ENCODE results near the gene ILK. TPM values are rescaled to one million over a fixed set of nuclear protein-coding genes. Genes with fewer than 3 reads are reported as not detected.

Gene ILK
- total RNA-seq, 1 donor from 2014 or later: 209 TPM

- peaks cover 16% of the 10 kb centered on the region for H3K36me3 Mint-ChIP-seq (ENCODE audit: low read depth, unreplicated experiment)
- DNase-seq (ENCODE audit: low read depth): no peak
- no peak overlapping the region for H3K27ac ChIP-seq (ENCODE audit: low read depth, low read length)
- no peaks in the 10 kb centered on the region for H3K9me3 ChIP-seq (ENCODE audit: insufficient read depth, low read depth, low read length)
- no peak overlapping the region for H3K4me3 ChIP-seq (ENCODE audit: insufficient read depth, low read depth, low read length)
- H3K27ac Mint-ChIP-seq (ENCODE audit: unreplicated experiment): no peak overlapping the region
- no peak overlapping the region for H3K4me3 Mint-ChIP-seq (ENCODE audit: unreplicated experiment)
- no peaks in the 10 kb centered on the region for H3K36me3 ChIP-seq (ENCODE audit: insufficient read depth, low read length)
- H4K20me1 ChIP-seq (ENCODE audit: insufficient read depth, low read length): no peaks in the 10 kb centered on the region
- H2AFZ ChIP-seq (ENCODE audit: low read depth, low read length): peak overlapping the region; percentile 6
- H3K9ac ChIP-seq (ENCODE audit: low read length): no peak overlapping the region
- H3K27me3 ChIP-seq (ENCODE audit: insufficient read depth, low read length): no peaks in the 10 kb centered on the region
- no peaks in the 10 kb centered on the region for H3K79me2 ChIP-seq (ENCODE audit: insufficient read depth, low read length)
- FAIRE-seq: no peak
- no peaks in the 10 kb centered on the region for H3K4me1 Mint-ChIP-seq (ENCODE audit: low read depth, unreplicated experiment)
- H3K27me3 Mint-ChIP-seq (ENCODE audit: low read depth, unreplicated experiment): peaks cover 23% of the 10 kb centered on the region
- no peaks in the 10 kb centered on the region for H3K9me3 Mint-ChIP-seq (ENCODE audit: unreplicated experiment)
- H3K4me1 ChIP-seq (ENCODE audit: insufficient read depth, low read length): peaks cover 8% of the 10 kb centered on the region
- peak overlapping the region; percentile 16 for H3K4me2 ChIP-seq (ENCODE audit: low read length)
- no peak for TF ChIP-seq CTCF (IDR thresholded peaks at IDR 0.05; ENCODE audit: insufficient read depth, low read depth, low read length)
- no peak for TF ChIP-seq EZH2 (IDR thresholded peaks at IDR 0.05; ENCODE audit: insufficient read depth, low read length)
These were observed 31.7 kb downstream of the ILK start for GRCh38 chr11:6635082-6635932.

DNA sequence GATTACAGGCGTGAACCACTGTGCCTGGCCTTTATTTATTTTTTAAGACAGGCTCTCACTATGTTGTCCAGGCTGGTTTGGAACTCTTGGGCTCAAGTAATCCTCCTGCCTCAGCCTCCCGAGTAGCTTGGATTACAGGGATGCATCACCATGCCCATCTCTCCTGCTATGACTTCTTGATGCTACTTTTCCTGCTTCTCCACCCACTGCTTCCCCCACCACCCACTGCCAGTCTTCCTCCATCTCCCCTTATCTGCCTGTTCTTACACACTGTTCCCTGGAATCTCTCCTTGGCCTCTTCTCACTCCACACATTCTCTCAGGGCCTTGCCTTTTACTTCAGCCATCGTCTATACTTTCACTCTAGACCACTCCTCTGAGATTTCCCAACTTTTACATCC is 32.9 kb downstream of the ILK start:
- Histone ChIP-seq H3K4me1 (ENCODE audit: insufficient read depth, low read length) (peaks cover 8% of the 10 kb centered on the region), H3K27ac (ENCODE audit: low read depth, low read length) (no peak overlapping the region), H3K79me2 (ENCODE audit: insufficient read depth, low read length) (no peaks in the 10 kb centered on the region), H4K20me1 (ENCODE audit: insufficient read depth, low read length) (no peaks in the 10 kb centered on the region), H3K27me3 (ENCODE audit: insufficient read depth, low read length) (no peaks in the 10 kb centered on the region), H3K4me2 (ENCODE audit: low read length) (no peak overlapping the region), H2AFZ (ENCODE audit: low read depth, low read length) (no peak overlapping the region), H3K9ac (ENCODE audit: low read length) (no peak overlapping the region), H3K9me3 (ENCODE audit: insufficient read depth, low read depth, low read length) (no peaks in the 10 kb centered on the region), H3K4me3 (ENCODE audit: insufficient read depth, low read depth, low read length) (no peak overlapping the region), H3K36me3 (ENCODE audit: insufficient read depth, low read length) (no peaks in the 10 kb centered on the region)
- peaks cover 10% of the 10 kb centered on the region for H3K36me3 Mint-ChIP-seq (ENCODE audit: low read depth, unreplicated experiment)
- FAIRE-seq (no peak), DNase-seq (ENCODE audit: low read depth) (no peak)
- no peaks in the 10 kb centered on the region for H3K9me3 Mint-ChIP-seq (ENCODE audit: unreplicated experiment)
- peaks cover 14% of the 10 kb centered on the region for H3K27me3 Mint-ChIP-seq (ENCODE audit: low read depth, unreplicated experiment)
- H3K27ac Mint-ChIP-seq (ENCODE audit: unreplicated experiment): no peak overlapping the region
- TF ChIP-seq EZH2 (IDR thresholded peaks at IDR 0.05; ENCODE audit: insufficient read depth, low read length) (no peak), CTCF (IDR thresholded peaks at IDR 0.05; ENCODE audit: insufficient read depth, low read depth, low read length) (no peak)
- no peak overlapping the region for H3K4me3 Mint-ChIP-seq (ENCODE audit: unreplicated experiment)
- H3K4me1 Mint-ChIP-seq (ENCODE audit: low read depth, unreplicated experiment): no peaks in the 10 kb centered on the region

GRCh38 chr11:6637871-6638270 is 34.3 kb downstream of the ILK start:
- Histone ChIP-seq H3K27ac (ENCODE audit: low read depth, low read length) (no peak overlapping the region), H4K20me1 (ENCODE audit: insufficient read depth, low read length) (peaks cover 4% of the 10 kb centered on the region), H3K4me1 (ENCODE audit: insufficient read depth, low read length) (peaks cover 8% of the 10 kb centered on the region), H3K79me2 (ENCODE audit: insufficient read depth, low read length) (no peaks in the 10 kb centered on the region), H3K9ac (ENCODE audit: low read length) (no peak overlapping the region), H3K27me3 (ENCODE audit: insufficient read depth, low read length) (no peaks in the 10 kb centered on the region), H3K36me3 (ENCODE audit: insufficient read depth, low read length) (no peaks in the 10 kb centered on the region), H3K9me3 (ENCODE audit: insufficient read depth, low read depth, low read length) (no peaks in the 10 kb centered on the region), H3K4me3 (ENCODE audit: insufficient read depth, low read depth, low read length) (no peak overlapping the region), H2AFZ (ENCODE audit: low read depth, low read length) (no peak overlapping the region), H3K4me2 (ENCODE audit: low read length) (no peak overlapping the region)
- no peak for TF ChIP-seq CTCF (IDR thresholded peaks at IDR 0.05; ENCODE audit: insufficient read depth, low read depth, low read length)
- no peak for TF ChIP-seq EZH2 (IDR thresholded peaks at IDR 0.05; ENCODE audit: insufficient read depth, low read length)
- FAIRE-seq: no peak
- peaks cover 5% of the 10 kb centered on the region for H3K27me3 Mint-ChIP-seq (ENCODE audit: low read depth, unreplicated experiment)
- peak; percentile 75 for DNase-seq (ENCODE audit: low read depth)
- H3K36me3 Mint-ChIP-seq (ENCODE audit: low read depth, unreplicated experiment): peaks cover 1% of the 10 kb centered on the region
- H3K27ac Mint-ChIP-seq (ENCODE audit: unreplicated experiment): no peak overlapping the region
- no peaks in the 10 kb centered on the region for H3K4me1 Mint-ChIP-seq (ENCODE audit: low read depth, unreplicated experiment)
- H3K4me3 Mint-ChIP-seq (ENCODE audit: unreplicated experiment): no peak overlapping the region
- no peaks in the 10 kb centered on the region for H3K9me3 Mint-ChIP-seq (ENCODE audit: unreplicated experiment)
